Activated CD4-positive, alpha-beta T cell treated with anti-CD3 and anti-CD28 coated beads for 24 hours (primary cell): ENCODE measurements around the gene DHRS1.
A peak's percentile ranks its signal among the peaks of the same experiment; 100 is the strongest.
"Not testable (repeated sequence)": the region's sequence is repeated elsewhere in the genome, so short reads cannot be mapped to it uniquely, and the experiment has no call there.

Experiments used
- DNase-seq, 2 donors: peaks; one replicate each; pipeline ENCODE4 v3.0.0-alpha.2; 2020; ENCODE audit warnings: low read depth in 2 of 2

Gene DHRS1

GRCh38 chr14:24327914-24328313 is 28.3 kb upstream of the DHRS1 start:
- not testable (repeated sequence) for DNase-seq

DNA sequence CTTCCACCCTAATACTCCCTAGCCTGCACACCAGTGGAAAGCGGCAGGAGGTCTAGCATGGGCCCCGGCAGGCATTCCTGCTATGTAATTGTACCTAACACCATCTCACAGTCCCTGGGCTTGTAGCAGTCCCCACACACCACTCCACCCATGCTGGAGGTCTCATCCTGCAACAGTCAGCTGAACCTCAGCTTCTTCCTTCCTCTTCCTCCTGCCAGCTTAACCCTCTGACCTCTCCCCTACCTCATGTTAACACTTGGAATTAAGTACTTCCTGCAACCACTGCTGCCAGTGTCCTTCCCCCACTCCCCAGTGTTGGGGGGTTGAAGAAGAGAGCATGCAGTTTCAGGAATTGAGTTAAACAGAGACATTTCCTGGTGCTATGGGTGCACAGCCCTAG is 27.7 kb upstream of the DHRS1 start:
- no peak for DNase-seq

GRCh38 chr14:24325963-24326362 is 26.4 kb upstream of the DHRS1 start:
- DNase-seq = no peak

GRCh38 chr14:24325041-24325530 is 25.5 kb upstream of the DHRS1 start:
- DNase-seq = no peak

DNA sequence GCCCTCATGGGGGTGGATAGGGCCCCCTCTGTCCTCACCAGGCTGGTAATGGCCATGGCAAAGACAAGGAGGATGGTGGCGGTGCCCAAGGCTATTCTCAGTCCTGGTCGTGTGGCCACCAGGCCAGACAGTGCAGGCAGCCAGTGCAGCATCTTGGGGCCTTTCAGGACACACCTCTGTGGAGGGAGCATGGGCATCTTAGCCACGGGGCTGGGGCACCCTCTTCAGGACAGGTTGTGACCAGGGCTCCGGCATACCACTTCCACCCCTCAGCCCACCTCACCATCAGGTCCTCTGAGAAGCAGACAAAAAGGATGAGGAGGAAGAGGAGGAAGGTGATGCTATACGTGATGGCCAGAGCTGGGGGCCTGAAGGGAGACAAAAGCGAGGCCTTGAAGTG is 24.4 kb upstream of the DHRS1 start:
- no peak for DNase-seq

DNA sequence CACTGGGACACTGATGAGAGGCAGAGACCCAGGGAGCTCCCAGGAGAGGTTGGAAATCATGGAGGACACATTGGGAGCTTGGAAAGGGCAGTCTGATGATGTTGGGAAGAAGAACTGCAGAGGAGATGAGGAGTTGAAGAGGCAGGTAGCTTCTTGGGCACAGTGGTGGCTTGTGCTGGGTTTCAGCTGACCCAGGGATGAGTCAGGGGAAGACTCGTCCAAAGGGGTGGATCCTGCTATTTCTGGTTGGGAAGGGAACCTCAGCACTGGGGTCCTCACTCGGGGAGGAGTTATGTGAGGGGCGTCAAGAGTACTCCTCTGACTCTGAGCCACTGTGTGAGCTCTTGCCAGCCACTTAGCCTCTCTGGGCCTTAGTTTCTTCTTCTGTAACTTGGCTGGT is 23.8 kb upstream of the DHRS1 start:
- DNase-seq = no peak

DNA sequence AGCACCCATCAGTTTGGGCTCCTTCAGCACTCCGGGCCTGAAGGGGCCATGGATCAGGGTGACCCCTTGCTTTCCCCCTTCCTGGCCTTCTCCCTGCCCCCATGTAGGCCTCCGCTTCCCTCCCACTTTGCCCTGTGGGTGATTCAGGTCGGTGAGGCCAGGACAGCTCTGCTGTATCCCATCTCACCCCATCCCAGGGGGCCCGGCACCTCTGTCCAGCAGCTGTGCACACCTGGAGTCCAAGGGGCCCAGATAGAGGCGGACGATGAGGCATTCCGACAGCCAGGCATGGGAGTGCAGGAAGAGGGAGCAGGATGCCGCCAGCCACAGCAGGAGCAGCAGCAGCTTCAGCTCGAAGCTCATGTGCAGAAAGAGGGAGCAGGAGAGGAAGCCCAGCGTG is 23.1 kb upstream of the DHRS1 start:
- no peak for DNase-seq

- no peak for DNase-seq
Measured at GRCh38 chr14:24321212-24321975, 21.8 kb upstream of the DHRS1 start.

GRCh38 chr14:24317141-24317928 is 17.8 kb upstream of the DHRS1 start:
- DNase-seq = no peak

DNA sequence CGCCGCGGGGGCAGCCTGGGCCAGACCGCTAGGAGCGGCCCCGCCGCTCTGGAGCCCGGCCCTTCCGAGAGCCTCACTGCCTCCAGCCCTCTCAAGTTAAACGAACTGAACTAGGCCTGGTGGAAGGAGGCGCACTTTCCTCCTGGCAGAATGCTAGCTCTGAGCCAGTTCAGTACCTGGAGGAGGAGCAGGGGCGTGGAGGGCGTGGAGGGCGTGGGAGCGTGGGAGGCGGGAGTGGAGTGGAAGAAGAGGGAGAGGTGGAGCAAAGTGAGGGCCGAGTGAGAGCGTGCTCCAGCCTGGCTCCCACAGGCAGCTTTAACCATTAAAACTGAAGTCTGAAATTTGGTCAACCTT is 17.0 kb upstream of the DHRS1 start:
- DNase-seq = no peak

GRCh38 chr14:24315807-24316596 is 16.4 kb upstream of the DHRS1 start:
- no peak for DNase-seq

GRCh38 chr14:24315243-24315806 is 15.7 kb upstream of the DHRS1 start:
- DNase-seq = no peak

- DNase-seq = no peak
Measured at GRCh38 chr14:24314377-24315193, 15.0 kb upstream of the DHRS1 start.

DNA sequence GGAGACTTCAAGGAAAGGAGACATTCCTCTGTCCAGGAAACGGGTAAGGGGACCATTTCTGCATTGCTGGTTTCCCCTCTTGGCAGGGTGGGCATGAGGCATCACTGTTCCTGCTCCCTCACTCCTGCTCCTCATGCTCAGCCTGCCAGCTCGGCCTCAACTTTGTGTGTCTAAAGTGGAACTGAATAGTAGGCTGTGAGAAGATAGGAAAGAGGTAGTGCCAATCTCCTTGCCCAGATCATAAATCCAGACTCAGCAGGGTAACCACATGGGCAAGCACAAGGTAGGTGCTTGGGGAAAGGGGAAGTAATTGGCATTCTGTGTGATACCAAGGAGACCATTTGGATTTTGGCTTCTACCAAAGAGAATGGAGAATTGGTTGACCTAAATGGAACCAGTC is 14.3 kb upstream of the DHRS1 start:
- no peak for DNase-seq

DNA sequence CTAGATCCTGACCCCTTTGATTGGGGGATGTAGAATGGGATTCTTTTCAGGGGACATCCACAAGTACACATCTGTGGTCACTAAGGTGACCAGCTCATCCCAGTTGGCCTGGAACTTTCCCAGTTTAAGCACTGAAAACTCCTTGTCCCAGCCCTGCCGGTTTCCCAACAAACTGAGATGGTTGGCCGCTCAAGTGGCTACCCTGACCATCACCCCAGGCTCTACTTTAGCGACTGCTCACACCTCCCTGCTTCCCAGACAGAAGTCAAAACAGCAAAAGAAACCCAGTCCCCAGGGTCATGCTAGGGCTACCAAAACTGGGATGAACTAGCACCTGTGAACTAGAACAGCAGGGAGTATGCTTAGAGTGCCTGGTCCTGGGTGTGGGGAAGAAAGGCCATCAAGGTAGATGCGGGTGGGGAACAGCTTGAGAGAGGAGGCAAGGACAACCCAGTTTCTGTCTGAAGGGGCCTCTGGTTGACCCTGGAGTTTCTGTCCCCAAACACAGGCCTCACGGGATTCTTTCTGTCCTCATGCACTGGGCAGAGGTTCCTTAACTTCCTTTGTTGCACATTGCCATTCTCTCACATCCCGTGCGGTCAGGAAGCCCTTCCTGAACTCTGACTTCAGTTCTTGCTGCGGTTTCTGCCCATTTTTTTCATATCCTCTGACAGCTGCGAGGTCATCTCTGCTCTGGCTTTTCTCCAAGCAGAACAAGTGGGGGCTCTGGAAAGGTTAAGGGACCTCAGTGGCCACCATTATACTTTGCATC is 13.3 kb upstream of the DHRS1 start:
- DNase-seq = no peak

DNA sequence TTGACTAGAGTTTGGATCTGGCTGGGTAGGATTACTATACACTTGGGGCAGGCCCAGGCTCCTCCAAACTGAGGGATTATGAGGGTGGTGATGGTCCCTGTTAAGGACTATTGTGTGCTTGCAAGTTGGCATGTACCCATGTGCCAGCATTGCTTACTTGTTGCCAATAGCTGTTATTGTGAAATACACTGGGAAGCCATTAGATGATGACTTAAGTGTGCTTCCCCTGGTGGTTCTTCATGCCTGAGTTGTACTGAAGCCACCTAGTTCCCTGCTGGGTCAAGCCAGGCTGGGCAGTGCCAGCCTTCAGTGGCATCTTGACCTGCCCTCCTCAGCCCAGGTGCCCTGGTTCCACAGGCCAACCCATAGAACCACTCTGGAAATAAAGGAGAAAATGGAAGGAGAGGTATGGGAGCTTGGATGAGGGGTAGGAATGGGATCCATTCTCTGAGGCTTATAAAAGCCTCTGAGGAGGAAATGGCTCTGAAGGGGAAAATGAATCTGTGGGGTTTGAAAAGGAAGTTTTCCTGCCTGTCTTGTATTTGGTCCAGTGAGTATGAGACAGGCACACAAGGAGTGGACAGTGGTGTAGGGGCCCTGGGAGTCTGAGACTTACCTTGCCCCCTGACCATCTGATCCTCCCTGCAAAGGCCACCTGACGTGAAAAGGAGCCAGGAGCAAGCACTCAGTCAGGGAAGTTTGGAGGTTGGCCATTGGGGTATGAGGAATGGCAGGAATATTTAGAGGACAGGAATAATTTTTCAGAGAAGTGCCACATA is 12.4 kb upstream of the DHRS1 start:
- DNase-seq = no peak

DNA sequence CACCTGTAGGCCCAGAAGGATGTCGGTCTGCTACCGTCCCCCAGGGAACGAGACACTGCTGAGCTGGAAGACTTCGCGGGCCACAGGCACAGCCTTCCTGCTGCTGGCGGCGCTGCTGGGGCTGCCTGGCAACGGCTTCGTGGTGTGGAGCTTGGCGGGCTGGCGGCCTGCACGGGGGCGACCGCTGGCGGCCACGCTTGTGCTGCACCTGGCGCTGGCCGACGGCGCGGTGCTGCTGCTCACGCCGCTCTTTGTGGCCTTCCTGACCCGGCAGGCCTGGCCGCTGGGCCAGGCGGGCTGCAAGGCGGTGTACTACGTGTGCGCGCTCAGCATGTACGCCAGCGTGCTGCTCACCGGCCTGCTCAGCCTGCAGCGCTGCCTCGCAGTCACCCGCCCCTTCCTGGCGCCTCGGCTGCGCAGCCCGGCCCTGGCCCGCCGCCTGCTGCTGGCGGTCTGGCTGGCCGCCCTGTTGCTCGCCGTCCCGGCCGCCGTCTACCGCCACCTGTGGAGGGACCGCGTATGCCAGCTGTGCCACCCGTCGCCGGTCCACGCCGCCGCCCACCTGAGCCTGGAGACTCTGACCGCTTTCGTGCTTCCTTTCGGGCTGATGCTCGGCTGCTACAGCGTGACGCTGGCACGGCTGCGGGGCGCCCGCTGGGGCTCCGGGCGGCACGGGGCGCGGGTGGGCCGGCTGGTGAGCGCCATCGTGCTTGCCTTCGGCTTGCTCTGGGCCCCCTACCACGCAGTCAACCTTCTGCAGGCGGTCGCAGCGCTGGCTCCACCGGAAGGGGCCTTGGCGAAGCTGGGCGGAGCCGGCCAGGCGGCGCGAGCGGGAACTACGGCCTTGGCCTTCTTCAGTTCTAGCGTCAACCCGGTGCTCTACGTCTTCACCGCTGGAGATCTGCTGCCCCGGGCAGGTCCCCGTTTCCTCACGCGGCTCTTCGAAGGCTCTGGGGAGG is 11.3 kb upstream of the DHRS1 start, which contains the start of gene LTB4R:
Gene LTB4R, plus strand, starts transcription at position 857 of the 959 bp plus-strand sequence. CDS start 4,150 bp downstream, outside the sequence.
- DNase-seq = peak in 1 of 2 donors; percentile 34

- DNase-seq = no peak
Measured at GRCh38 chr14:24310265-24310645, 10.7 kb upstream of the DHRS1 start.
